NCI-H2196 (cell line): Measurements from ENCODE around the gene C11orf91.

ENCODE experiments used
- DNase-seq: peaks from one replicate; lab custom pipeline; 2025; ENCODE audit not compliant: unreplicated experiment; lab: John Stamatoyannopoulos, UW

The C11orf91 gene

GRCh38 chr11:33654594-33654993, 46.0 kb downstream of the C11orf91 start:
- DNase-seq = no peak

DNA sequence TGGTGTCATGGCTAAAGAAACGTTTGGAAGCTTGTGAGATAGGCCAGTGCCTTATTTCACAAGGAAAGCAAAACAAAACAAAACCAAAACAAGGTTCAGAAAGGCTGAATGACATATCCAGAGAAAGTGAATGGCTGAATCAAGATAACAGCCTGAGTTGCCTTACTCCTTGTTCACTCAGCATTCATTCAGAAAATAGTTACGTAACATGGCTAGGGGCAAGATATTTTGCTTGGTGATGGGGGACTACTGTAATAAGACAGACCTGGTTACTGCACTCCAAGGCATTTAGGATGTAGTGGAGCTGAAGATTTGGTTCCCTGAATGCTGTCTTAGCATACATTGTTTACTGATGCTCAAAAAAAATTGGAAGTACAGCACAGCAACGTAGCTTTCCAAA, 47.7 kb downstream of the C11orf91 start:
- DNase-seq = no peak

DNA sequence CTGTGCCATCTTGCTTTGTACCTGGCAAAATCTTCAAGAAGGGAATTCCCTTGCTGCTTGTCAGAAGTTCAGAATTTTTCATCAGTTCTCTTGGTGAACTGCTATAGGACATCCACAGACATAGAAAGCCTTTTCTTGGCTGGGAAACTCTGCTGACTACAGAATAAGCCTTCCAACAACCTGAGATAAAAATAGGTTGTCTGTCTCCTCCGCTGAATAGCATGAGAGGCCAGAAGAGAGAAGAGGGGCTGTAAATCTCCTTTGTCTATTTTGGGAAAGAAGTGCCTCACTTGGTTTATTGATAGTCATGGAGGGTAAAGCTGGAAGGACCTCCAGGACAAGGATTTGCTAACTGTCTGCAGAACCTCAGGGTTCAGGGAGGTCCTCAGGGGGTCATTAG, 48.2 kb downstream of the C11orf91 start:
- no peak for DNase-seq

DNA sequence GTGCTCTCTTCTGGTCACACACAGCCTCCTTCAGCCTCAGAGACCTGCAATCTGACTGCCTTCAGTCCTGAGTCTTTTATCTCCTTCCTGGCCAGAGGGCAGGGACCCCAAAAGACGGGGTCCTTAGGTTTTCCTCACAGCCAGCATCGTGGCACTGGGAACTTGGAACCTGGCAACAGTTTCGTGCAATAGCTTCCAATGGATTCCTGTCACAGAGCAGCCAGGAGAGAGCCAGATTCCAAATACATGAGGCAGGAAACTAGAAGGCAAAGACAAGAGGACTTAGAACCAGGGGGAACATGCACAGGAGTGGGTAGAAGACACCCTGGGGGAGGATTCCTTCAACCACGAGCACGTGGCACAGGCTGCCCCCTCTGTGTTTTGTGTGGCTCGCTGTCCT, 48.6 kb downstream of the C11orf91 start:
- DNase-seq = no peak

GRCh38 chr11:33651555-33651954, 49.1 kb downstream of the C11orf91 start:
- DNase-seq = no peak

DNA sequence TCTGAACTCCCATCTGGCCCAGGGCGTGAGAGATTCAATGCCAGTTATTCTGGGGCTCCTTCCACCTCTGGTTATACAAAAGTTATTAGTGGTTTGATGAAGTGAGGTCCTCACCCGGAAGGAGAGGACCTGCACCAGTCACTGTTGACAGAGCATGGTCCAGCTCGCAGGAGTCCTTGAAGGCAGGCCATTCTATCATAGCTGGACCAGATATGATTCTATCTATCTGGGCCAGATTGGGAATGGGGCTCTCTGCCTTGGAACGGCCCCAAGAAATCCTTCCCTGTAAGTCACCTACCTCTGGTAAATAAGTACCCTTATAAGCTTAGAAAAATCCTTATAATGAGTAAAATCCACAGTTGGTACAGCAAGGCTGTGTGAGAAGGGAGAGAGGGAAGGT, 50.7 kb downstream of the C11orf91 start:
- DNase-seq = no peak
